Stimulated activated CD4-positive, alpha-beta T cell treated with anti-CD3 and anti-CD28 coated beads, Interleukin-12 subunit alpha, Interleukin-12 subunit beta, amount 100 ng/mL, for 48 hours (primary cell): Measurements from ENCODE around the gene LZTS2.

Experiments
- DNase-seq, 3 donors: peaks; one replicate each; pipeline ENCODE4 v3.0.0-alpha.2; 2020; ENCODE audit warnings: low read depth in 2 of 3, low spot score in 1 of 3

LZTS2 gene

GRCh38 chr10:101047961-101048892 lies 48.6 kb downstream of the LZTS2 start:
- DNase-seq, result no peak

- DNase-seq, result peak; percentile 54 to 84 (median 65)
These were observed 50.8 kb downstream of the LZTS2 start for GRCh38 chr10:101050208-101051069.

GRCh38 chr10:101052285-101052684 lies 52.7 kb downstream of the LZTS2 start:
- no peak for DNase-seq

- no peak for DNase-seq
These were observed 53.9 kb downstream of the LZTS2 start for GRCh38 chr10:101053516-101053915.

- no peak for DNase-seq
These were observed 54.7 kb downstream of the LZTS2 start for GRCh38 chr10:101054351-101054750.

GRCh38 chr10:101054876-101055275 lies 55.3 kb downstream of the LZTS2 start:
- DNase-seq, result no peak

- no peak for DNase-seq
These were observed 55.8 kb downstream of the LZTS2 start for GRCh38 chr10:101055411-101055810.

GRCh38 chr10:101056365-101057151 lies 57.0 kb downstream of the LZTS2 start:
- no peak for DNase-seq
